Vagina (tissue), 2 donors: ENCODE data around the gene CXADR.

Source experiments
- CTCF ChIP-seq, 3 experiments: fragments of 450-650 bp in 2 of 3; fragments of 200-600 bp in 1 of 3; sonication (generic) in 1 of 3; IDR thresholded peaks; one replicate each; pipeline ENCODE4 v1.5.1; 2017 to 2019; ENCODE audit warnings: antibody characterized with exemption in 3 of 3, mild to moderate bottlenecking in 2 of 3, moderate library complexity in 2 of 3
- POLR2A ChIP-seq, 2 donors: fragments of 450-650 bp; IDR thresholded peaks; one replicate each; pipeline ENCODE4 v1.6.1; 2017; ENCODE audit warnings: antibody characterized with exemption in 2 of 2, mild to moderate bottlenecking in 2 of 2, moderate library complexity in 2 of 2
- POLR2AphosphoS5 ChIP-seq, 2 donors: sonication (generic); formaldehyde crosslinking; IDR thresholded peaks; one replicate each; pipeline ENCODE4 v1.9.0; 2017; ENCODE audit warnings: antibody characterized with exemption in 2 of 2, mild to moderate bottlenecking in 2 of 2, low read depth in 1 of 2; ENCODE audit not compliant: insufficient read depth in 1 of 2

DNA sequence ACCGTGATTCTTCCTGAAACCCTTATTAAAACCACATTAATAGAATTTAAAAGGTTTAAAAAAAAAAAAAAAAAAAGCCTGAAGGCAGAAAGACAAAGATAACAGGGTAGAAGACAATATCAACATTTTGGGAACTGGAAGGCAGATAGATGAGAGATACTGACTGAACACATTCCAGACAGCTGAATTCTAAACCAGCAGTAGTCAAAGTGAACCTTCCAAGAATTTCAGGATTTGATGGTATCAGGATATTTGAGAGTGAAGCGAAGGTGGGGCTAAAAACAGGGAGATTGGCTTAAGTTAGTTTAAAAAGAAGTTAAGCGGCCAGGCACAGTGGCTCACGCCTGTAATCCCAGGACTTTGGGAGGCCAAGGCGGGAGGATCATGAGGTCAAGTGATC lies 5.3 kb upstream of the CXADR start:
- TF ChIP-seq CTCF (IDR thresholded peaks at IDR 0.05) (no peak), POLR2A (IDR thresholded peaks at IDR 0.05) (no peak), POLR2AphosphoS5 (IDR thresholded peaks at IDR 0.05; ENCODE audit: insufficient read depth in 1 of 2, low read depth in 1 of 2) (no peak)
